Keratinocyte (primary cell): ENCODE measurements around the gene B4GALT2. TPM values are rescaled to one million over a fixed set of nuclear protein-coding genes. Genes with fewer than 3 reads are reported as not detected.

Experiments used
- DNase-seq: peaks from one replicate; pipeline ENCODE4 v3.0.0-alpha.2; 2011; ENCODE audit warnings: low read depth, missing footprints, low spot score
- FAIRE-seq: peaks from 2 replicates; lab custom pipeline; 2011; peaks lifted over from hg19 to GRCh38; lab: Jason Lieb, UNC
- H2AFZ ChIP-seq: 2 replicates; pipeline ENCODE4 v1.6.0; 2012; ENCODE audit warnings: low read length, control low read depth, inconsistent platforms; ENCODE audit not compliant: control insufficient read depth
- H3K27ac ChIP-seq: 2 replicates; pipeline ENCODE4 v1.5.1; 2011; ENCODE audit warnings: low read length; ENCODE audit not compliant: control insufficient read depth, insufficient read depth
- H3K27me3 ChIP-seq: 3 replicates; pipeline ENCODE4 v1.6.0; 2011; ENCODE audit warnings: low read length; ENCODE audit not compliant: control insufficient read depth, insufficient read depth; ENCODE audit errors: extremely low read depth
- H3K36me3 ChIP-seq, 2 experiments: 2 replicates in 1 of 2; 3 replicates in 1 of 2; pipeline ENCODE4 v1.5.1; 2011; ENCODE audit warnings: low read length in 2 of 2, mild to moderate bottlenecking in 1 of 2; ENCODE audit not compliant: control insufficient read depth in 2 of 2, insufficient read depth in 2 of 2; ENCODE audit errors: extremely low read depth in 1 of 2
- H3K4me1 ChIP-seq: 3 replicates; pipeline ENCODE4 v1.5.1; 2011; ENCODE audit warnings: low read length; ENCODE audit not compliant: control insufficient read depth, insufficient read depth; ENCODE audit errors: extremely low read depth
- H3K4me2 ChIP-seq: 3 replicates; pipeline ENCODE4 v1.6.0; 2011; ENCODE audit warnings: low read depth, low read length; ENCODE audit not compliant: control insufficient read depth, insufficient read depth; ENCODE audit errors: extremely low read depth
- H3K4me3 ChIP-seq, 3 experiments: fragments of 200-600 bp in 1 of 3; sonication (generic) in 1 of 3; 2 replicates in 2 of 3; 3 replicates in 1 of 3; pipeline ENCODE4 v1.5.1; 2011 to 2016; ENCODE audit warnings: low read length in 3 of 3, mild to moderate bottlenecking in 3 of 3, control low read depth in 2 of 3, inconsistent platforms in 1 of 3, low read depth in 1 of 3, mixed read lengths in 1 of 3, mixed run types in 1 of 3, moderate library complexity in 1 of 3; ENCODE audit not compliant: control insufficient read depth in 2 of 3, insufficient read depth in 2 of 3; ENCODE audit errors: extremely low read depth in 1 of 3
- H3K79me2 ChIP-seq: 2 replicates; pipeline ENCODE4 v1.6.0; 2012; ENCODE audit warnings: low read length; ENCODE audit not compliant: control insufficient read depth, insufficient read depth
- H3K9ac ChIP-seq: 3 replicates; pipeline ENCODE4 v1.6.0; 2011; ENCODE audit warnings: low read length; ENCODE audit not compliant: control insufficient read depth, insufficient read depth; ENCODE audit errors: extremely low read depth
- H3K9me1 ChIP-seq: 3 replicates; pipeline ENCODE4 v1.6.0; 2011; ENCODE audit warnings: low read length; ENCODE audit not compliant: control insufficient read depth, insufficient read depth; ENCODE audit errors: extremely low read depth
- H3K9me3 ChIP-seq: 2 replicates; pipeline ENCODE4 v1.5.1; 2012; ENCODE audit warnings: low read depth, low read length; ENCODE audit not compliant: control insufficient read depth
- H4K20me1 ChIP-seq: 3 replicates; pipeline ENCODE4 v1.6.0; 2011; ENCODE audit warnings: low read length; ENCODE audit not compliant: control insufficient read depth, insufficient read depth; ENCODE audit errors: extremely low read depth
- EZH2 ChIP-seq: IDR thresholded peaks from one replicate; pipeline ENCODE4 v1.6.1; 2012; ENCODE audit warnings: inconsistent platforms, mild to moderate bottlenecking, low read length, moderate library complexity
- dilution Hi-C: fragments of 300-500 bp; cut with MboI; formaldehyde crosslinking; loops from one replicate; pipeline ENCODE4 v1.7.0; 2020; ENCODE audit warnings: low sequenced_read_pairs; ENCODE audit not compliant: extremely low pct_ligation_motif_present
- polyA plus RNA-seq, 5 experiments: library from polyadenylated mRNA; depleted of rRNA in 3 of 5; stranded (reverse) in 3 of 5; stranded (forward) in 1 of 5; unstranded in 1 of 5; fragments of >200 nt; gene quantifications; 1 replicate in 1 of 5; 2 replicates in 3 of 5; 3 replicates in 1 of 5; pipeline versions ENCODE4 v1.2.1 to v1.2.3, GENCODE V29; 2011 to 2012; ENCODE audit warnings: missing spikeins in 2 of 5, low read depth in 1 of 5, low replicate concordance in 1 of 5
- TF ChIP-seq, protein P1 (sequence below), 3 experiments: IDR thresholded peaks in 1 of 3; conservative IDR thresholded peaks in 1 of 3; optimal IDR thresholded peaks in 1 of 3; 2 replicates in 2 of 3; 3 replicates in 1 of 3; pipeline versions ENCODE3 to v1.5.1; 2011; ENCODE audit warnings: low read length in 3 of 3, mild to moderate bottlenecking in 3 of 3, moderate library complexity in 2 of 3, control low read depth in 1 of 3, inconsistent platforms in 1 of 3; ENCODE audit not compliant: insufficient read depth in 2 of 3; ENCODE audit errors: extremely low read depth in 1 of 3

The B4GALT2 gene
- polyA plus RNA-seq, 1 donor (not counting 4 experiments of a cell fraction or from before 2014, with no cell fraction given), result 39.6 TPM

DNA sequence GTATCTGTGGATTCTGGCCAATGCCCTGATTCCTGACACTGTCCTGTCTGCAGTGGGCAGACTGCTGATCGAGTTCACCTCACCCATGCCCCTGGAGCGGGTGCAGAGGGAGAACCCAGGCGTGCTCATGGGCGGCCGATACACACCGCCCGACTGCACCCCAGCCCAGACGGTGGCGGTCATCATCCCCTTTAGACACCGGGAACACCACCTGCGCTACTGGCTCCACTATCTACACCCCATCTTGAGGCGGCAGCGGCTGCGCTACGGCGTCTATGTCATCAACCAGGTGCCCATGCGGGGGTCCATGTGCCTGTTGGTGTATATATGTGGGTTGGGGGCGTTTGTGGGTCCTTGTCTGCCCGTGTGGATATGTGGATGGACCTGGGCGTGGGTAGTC is 2.6 kb downstream of the B4GALT2 start:
- Histone ChIP-seq H4K20me1 (no peaks in the 10 kb centered on the region), H3K27me3 (no peaks in the 10 kb centered on the region), H3K27ac (peak overlapping the region; percentile 92), H3K4me1 (peaks cover 40% of the 10 kb centered on the region), H3K79me2 (peaks cover 54% of the 10 kb centered on the region), H3K9ac (peak overlapping the region; percentile 94), H3K9me1 (no peaks in the 10 kb centered on the region), H3K4me3 (no peak overlapping the region), H3K9me3 (no peaks in the 10 kb centered on the region), H3K4me2 (peak overlapping the region; percentile 83), H2AFZ (no peak overlapping the region), H3K36me3 (peaks cover 30 to 46% of the 10 kb centered on the region in 2 experiments)
- no peak for DNase-seq
- dilution Hi-C loops, result no loop called here
- no peak for FAIRE-seq
- TF ChIP-seq, protein P1, sequence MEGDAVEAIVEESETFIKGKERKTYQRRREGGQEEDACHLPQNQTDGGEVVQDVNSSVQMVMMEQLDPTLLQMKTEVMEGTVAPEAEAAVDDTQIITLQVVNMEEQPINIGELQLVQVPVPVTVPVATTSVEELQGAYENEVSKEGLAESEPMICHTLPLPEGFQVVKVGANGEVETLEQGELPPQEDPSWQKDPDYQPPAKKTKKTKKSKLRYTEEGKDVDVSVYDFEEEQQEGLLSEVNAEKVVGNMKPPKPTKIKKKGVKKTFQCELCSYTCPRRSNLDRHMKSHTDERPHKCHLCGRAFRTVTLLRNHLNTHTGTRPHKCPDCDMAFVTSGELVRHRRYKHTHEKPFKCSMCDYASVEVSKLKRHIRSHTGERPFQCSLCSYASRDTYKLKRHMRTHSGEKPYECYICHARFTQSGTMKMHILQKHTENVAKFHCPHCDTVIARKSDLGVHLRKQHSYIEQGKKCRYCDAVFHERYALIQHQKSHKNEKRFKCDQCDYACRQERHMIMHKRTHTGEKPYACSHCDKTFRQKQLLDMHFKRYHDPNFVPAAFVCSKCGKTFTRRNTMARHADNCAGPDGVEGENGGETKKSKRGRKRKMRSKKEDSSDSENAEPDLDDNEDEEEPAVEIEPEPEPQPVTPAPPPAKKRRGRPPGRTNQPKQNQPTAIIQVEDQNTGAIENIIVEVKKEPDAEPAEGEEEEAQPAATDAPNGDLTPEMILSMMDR (optimal IDR thresholded peaks at IDR 0.05 in 1 of 3, IDR thresholded peaks at IDR 0.05 in 1 of 3, conservative IDR thresholded peaks at IDR 0.05 in 1 of 3; ENCODE audit: extremely low read depth in 1 of 3, insufficient read depth in 2 of 3, low read length in 3 of 3), result no peak
- TF ChIP-seq EZH2, result no peak

DNA sequence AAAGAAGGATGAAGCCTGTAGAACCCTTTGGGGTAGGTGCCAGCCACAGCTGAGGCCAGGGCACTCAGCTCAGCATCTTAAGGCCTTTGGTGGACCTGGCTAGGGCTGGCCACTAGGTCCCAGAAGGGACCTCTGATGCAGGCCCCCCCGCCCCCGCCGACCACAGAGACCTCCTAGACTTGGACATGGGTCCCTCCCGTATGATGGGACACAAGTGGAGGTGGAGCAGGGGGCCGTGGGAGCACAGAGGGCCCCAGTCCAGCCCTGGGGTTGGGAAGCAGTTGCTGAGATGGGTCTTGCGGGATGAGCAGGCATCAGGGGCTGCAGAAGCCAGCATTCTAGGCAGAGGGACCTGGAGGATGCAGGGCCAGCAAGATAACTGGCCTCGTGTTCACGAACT is 3.2 kb downstream of the B4GALT2 start:
- no peak for TF ChIP-seq EZH2
- TF ChIP-seq, protein P1 (optimal IDR thresholded peaks at IDR 0.05 in 1 of 3, IDR thresholded peaks at IDR 0.05 in 1 of 3, conservative IDR thresholded peaks at IDR 0.05 in 1 of 3; ENCODE audit: extremely low read depth in 1 of 3, insufficient read depth in 2 of 3, low read length in 3 of 3), result no peak
- peaks cover 50% of the 10 kb centered on the region for H3K79me2 ChIP-seq
- H3K27me3 ChIP-seq, result no peaks in the 10 kb centered on the region
- H3K4me3 ChIP-seq, result no peak overlapping the region
- H3K9me3 ChIP-seq, result no peaks in the 10 kb centered on the region
- dilution Hi-C loops, result no loop called here
- no peaks in the 10 kb centered on the region for H3K9me1 ChIP-seq
- H2AFZ ChIP-seq, result no peak overlapping the region
- no peak overlapping the region for H3K4me2 ChIP-seq
- H3K4me1 ChIP-seq, result peaks cover 39% of the 10 kb centered on the region
- peaks cover 26 to 48% of the 10 kb centered on the region in 2 experiments for H3K36me3 ChIP-seq
- H4K20me1 ChIP-seq, result no peaks in the 10 kb centered on the region
- H3K27ac ChIP-seq, result no peak overlapping the region
- no peak for DNase-seq
- FAIRE-seq, result no peak
- no peak overlapping the region for H3K9ac ChIP-seq
